ENCODE measurements around the gene BBS7.

The BBS7 gene

DNA sequence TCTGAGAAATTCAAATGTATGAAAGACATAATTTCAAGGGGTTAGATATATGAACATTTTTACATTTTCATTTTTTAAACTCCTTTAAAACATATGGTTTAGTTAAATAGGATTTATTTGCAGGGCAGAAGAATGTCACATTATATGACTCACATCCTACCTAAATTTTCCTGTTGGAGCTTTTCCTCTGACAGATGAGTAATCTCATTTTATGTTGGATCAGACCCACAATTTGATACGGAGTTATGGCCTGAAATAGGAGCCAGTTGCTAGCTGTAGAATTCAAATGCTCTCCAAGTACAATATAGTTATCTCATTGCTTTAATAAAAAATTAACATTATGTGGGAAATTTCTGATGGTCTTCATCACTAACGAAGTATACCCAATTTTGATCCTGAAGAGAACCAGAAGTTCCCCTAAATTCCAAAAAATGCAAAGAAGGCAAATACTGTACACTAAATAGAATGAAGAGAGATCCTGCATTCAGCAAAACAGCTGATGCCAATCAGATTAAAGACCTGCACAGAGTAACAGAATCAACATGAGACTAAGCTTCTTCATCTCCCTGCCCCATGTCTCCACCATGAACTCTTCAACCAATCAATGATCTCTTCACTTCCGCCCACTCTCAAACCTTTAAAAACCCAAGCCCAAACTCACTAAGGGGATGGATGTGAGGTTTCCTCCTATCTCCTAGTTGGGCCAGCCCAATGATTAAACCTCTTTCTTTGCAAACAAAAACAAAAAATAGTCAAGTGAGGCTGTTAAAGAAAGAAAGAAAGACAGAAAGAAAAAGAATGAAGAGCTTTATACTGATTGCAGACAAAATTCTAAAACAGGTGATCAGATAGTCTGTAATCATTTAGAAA is 80.1 kb downstream of the BBS7 start:
- DNase-seq, result no peak

DNA sequence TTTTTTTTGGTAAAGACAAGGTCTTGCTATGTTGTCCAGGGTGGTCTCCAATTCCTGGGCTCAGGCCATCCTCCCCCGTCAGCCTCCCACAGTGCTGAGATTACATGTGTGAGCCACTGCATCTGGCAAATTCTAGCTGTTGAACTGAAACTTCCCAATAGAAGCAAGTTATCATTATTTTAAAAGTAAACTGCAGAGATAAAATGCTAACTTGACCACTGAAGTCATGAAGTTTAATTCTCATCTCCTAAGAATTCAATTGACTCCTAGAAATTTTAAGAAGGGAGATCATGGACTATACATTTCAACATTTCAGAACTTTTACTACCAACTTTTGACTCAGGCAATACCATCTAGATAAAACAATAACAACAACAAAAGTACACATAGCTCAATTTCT is 80.8 kb downstream of the BBS7 start:
- DNase-seq, result no peak

DNA sequence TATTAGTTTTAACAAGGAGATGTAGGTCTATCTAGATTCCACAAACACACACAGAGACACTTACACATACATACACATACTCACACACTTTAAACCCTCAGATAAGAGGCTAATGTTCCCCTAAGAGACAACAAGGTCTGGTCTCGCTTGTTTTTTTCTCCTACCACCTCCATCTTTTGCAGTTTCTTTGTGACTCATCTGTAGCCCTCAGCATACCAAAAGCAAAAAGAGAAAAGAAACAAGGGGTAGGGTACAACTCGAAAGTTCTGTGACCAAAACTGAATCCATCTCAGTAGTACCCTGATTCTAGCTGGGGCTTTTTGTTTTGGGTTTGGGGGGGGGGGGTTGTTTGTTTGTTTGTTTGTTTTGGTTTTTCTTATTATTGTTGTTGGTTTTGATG is 81.4 kb downstream of the BBS7 start:
- DNase-seq, result no peak

DNA sequence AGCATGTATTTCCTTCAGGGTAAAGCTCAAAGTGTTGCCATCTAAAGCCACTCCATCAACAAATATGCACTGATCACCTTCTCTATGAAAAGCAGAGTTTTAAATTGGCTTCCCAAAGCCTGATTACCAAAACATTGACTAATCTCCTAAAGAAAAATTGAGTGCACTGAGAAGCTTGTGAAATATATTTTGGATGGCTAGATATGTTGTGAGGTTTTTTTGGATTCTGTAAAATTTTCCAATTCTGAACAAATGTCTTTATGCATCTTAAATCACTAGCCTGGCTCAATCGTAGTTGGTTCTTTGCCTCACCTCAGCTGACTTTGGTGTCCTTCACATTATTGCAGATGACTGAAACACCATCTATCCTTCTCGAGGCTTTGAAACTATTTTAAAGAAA is 84.1 kb downstream of the BBS7 start:
- DNase-seq, result no peak

DNA sequence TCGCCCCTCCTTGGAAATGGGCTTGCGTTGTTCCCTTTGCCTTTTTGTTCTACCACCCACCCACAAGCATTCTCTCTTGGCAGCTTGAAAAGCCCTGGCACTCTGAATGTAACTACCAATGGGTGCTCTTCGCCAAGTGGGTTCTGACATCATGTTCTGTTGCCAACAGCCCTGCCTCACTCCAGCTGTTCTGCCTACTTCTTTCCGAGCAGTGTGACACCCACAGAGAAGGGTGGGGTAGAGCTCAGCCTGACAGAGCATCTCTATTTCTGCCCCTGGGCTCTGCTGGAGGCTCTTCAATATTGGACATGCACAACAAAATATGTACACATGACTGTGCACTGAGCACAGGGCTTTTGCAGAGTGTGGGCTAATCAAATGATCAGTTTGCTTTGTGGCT is 84.8 kb downstream of the BBS7 start:
- no peak for DNase-seq

DNA sequence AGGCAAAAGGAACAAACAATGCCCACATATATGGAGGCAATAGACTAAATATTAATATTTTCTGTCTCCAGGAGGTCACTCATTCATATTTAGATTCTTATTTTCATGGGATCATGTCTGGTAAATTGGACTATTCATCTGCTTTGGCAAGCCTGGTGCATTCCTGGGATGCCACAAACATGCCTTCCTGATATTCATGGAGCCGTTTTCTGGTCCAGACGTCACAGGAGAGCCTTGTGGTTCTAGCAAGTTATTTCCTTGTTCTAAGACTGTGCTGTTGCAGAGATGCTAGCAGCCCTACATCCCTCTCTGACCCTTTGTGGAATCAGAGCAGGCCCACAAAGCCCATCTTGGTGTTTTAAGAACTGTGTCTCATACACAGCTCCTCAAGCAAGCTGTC is 85.3 kb downstream of the BBS7 start:
- no peak for DNase-seq

DNA sequence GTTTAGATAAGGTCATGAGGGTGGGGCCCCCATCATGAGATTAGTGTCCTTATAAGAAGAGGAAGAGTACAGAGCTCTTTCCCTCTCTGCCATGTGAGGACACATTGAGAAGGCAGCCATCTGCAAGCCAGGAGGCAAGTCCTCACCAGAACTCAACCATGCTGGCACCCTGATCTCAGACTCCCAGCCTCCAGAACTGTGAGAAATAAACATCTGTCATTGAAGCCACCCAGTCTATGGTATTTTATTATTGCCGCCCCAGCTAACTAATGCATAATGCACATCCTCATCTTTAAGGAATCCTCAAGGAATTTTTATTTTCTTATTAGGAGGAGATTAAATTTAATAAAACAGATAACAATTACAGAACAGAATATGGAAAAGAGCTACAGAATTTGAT is 85.9 kb downstream of the BBS7 start:
- DNase-seq, result no peak

GRCh38 chr4:121783210-121783609 is 87.1 kb downstream of the BBS7 start:
- no peak for DNase-seq

DNA sequence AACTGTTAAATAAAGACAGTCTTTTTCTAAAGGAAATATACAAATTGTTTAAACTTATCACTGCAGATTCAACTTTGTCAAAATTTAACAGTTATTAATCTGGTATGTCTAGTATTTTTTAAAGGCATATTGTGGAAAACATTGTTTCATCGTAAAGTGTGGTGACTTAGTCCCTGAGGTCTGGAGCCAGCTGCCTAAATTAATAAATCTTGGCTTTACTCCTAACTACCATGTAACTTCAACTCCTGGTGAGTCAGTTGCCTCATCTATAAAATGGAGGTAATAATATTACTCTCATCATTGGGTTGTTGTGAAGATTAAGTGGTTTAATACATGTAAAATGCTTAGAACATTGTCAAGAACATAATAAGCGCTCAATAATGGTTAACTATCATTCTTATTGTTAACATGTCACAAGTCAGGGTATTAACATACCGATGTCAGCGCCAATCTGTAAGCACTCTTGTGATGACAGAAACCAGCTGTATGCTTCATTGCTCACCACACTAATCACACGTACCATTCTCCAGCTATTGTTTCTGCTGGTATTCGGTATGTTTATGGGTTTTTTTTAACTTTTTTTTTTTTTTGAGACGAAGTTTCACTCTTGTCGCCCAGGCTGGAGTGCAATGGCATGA is 91.2 kb downstream of the BBS7 start:
- DNase-seq, result no peak

DNA sequence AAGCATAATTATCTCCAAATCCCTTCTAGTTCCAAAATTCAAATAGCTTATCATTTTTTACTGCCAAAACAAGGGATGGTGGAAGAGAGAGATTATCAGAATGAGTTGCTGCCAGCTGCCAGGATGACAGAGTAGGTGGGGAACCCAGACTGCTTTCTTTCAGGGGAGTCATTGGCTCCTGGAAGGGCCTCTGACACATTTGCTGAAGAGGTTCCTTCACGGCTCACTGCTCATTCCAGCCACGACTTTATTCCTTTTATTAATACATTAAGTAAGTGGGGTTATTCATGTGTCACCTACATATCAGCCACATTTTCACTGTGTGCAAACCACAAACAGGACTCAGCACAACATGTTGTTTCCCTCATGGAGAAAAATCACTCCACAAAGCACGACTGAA is 92.6 kb downstream of the BBS7 start:
- DNase-seq, result no peak

- no peak for DNase-seq
Observed at GRCh38 chr4:121776610-121777401, 93.5 kb downstream of the BBS7 start.
